Measurements from ENCODE around the gene LENG9. TPM values are rescaled to one million over a fixed set of nuclear protein-coding genes. Genes with fewer than 3 reads are reported as not detected.

Gene LENG9
- total RNA-seq, 2 experiments from 2014 or later, result 4.3 to 5.5 TPM

DNA sequence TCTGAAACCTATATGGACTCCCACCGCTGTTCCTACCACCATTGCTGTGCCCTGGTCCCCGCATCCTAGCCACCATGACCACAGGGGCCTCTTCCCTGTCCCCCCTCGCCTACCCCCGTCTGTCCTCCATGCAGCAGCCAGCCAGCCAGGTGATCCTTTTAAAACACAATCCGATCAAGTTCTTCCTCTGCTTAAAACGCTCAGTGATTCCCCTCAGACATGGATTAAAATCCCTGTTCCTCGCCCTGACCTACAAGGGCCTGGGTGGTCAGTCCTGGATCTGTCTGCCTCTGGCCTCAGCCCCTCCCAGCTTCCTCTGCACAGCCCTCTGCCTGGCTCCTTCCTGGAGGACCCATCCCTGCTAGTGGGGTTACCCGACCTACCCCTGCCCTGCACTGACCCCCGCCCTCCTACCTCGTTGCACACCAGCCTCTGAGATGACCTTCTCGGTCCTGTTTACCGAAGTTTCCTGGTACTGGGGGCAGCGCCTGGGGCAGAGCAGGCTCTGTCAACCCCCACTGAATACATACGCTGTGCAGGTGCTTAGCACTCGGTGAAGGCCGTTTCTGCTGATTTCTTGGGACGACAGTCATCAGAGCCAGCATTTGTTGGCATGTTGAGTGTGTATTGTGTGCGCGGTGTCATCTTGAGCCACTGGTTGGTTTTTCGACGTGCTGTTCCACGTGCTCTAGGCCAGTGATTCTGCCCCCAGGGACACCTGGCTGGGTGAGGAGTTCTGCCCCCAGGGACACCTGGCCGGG, 29.3 kb downstream of the LENG9 start:
- Mint-ChIP-seq H3K9me3 (no peaks in the 10 kb centered on the region), H3K4me1 (ENCODE audit: low read depth) (peaks cover 15% of the 10 kb centered on the region), H3K27me3 (peaks cover 2% of the 10 kb centered on the region), H3K36me3 (ENCODE audit: low read depth) (peaks cover 1% of the 10 kb centered on the region), H3K27ac (no peak overlapping the region), H3K4me3 (no peak overlapping the region)
- ATAC-seq (no peak), DNase-seq (no peak)
- ChIA-PET POLR2A (interaction anchor here (1.2 kb wide), 1 partner anchor 14 kb away, joined by 3 read pairs; no protein-coding TSS in a partner anchor), CTCF (no interaction called here)
- TF ChIP-seq CTCF (IDR thresholded peaks at IDR 0.05), result no peak
- intact Hi-C loops (cut with micrococcal nuclease), result no loop called here

GRCh38 chr19:54433697-54434096, 29.9 kb downstream of the LENG9 start:
- no peak overlapping the region for H3K4me3 Mint-ChIP-seq
- TF ChIP-seq CTCF (IDR thresholded peaks at IDR 0.05), result no peak
- ATAC-seq (no peak), DNase-seq (no peak)
- peaks cover 11% of the 10 kb centered on the region for H3K4me1 Mint-ChIP-seq (ENCODE audit: low read depth)
- POLR2A ChIA-PET, result interaction anchor here (1.2 kb wide), 1 partner anchor 15 kb away, joined by 3 read pairs; no protein-coding TSS in a partner anchor
- CTCF ChIA-PET, result no interaction called here
- no peaks in the 10 kb centered on the region for H3K9me3 Mint-ChIP-seq
- H3K27me3 Mint-ChIP-seq, result peaks cover 3% of the 10 kb centered on the region
- H3K36me3 Mint-ChIP-seq (ENCODE audit: low read depth), result peaks cover 1% of the 10 kb centered on the region
- no peak overlapping the region for H3K27ac Mint-ChIP-seq
- intact Hi-C loops (cut with micrococcal nuclease), result no loop called here

DNA sequence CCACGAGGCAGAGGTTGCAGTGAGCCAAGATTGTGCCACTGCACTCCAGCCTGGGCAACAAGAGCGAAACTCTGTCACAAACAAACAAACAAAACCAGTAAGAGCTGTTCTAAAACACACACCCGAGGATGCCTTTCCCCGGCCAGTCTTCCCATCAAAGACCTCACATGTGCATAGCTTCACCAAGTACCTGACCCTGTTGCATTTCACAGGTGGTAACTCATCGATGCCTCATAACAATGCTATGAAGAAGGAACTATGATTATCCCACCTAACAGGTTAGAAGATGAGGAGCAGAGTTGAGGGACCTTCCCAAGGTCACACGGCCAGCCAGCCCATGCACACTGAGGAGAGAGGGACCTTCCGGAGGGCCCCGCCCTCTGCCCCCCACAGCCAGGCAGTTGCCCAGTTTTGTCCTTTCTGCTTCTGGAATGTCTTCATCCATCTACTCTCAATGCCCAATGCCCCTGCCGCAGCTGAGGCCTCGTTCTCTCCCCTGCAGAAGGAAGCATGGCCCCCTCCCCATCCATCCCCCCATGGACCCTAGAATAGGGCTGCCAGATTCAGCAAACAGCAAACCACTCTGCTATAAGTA, 31.3 kb downstream of the LENG9 start:
- H3K9me3 Mint-ChIP-seq, result no peaks in the 10 kb centered on the region
- ATAC-seq (no peak), DNase-seq (no peak)
- H3K4me3 Mint-ChIP-seq, result no peak overlapping the region
- intact Hi-C loops (cut with micrococcal nuclease), result no loop called here
- no peak overlapping the region for H3K27ac Mint-ChIP-seq
- peaks cover 9% of the 10 kb centered on the region for H3K27me3 Mint-ChIP-seq
- ChIA-PET POLR2A (no interaction called here), CTCF (no interaction called here)
- no peaks in the 10 kb centered on the region for H3K36me3 Mint-ChIP-seq (ENCODE audit: low read depth)
- H3K4me1 Mint-ChIP-seq (ENCODE audit: low read depth), result peaks cover 10% of the 10 kb centered on the region
- TF ChIP-seq CTCF (IDR thresholded peaks at IDR 0.05), result no peak

GRCh38 chr19:54431255-54431838, 32.2 kb downstream of the LENG9 start:
- DNase-seq (no peak), ATAC-seq (no peak)
- no peak for TF ChIP-seq CTCF (IDR thresholded peaks at IDR 0.05)
- ChIA-PET POLR2A (no interaction called here), CTCF (interaction anchor here (1.0 to 1.1 kb wide), 2 partner anchors 8 to 16 kb away, joined by 3 read pairs; partner anchors contain the start of gene TTYH1)
- Mint-ChIP-seq H3K36me3 (ENCODE audit: low read depth) (no peaks in the 10 kb centered on the region), H3K4me1 (ENCODE audit: low read depth) (peaks cover 10% of the 10 kb centered on the region), H3K27me3 (peaks cover 12% of the 10 kb centered on the region), H3K4me3 (no peak overlapping the region), H3K9me3 (no peaks in the 10 kb centered on the region), H3K27ac (no peak overlapping the region)
- intact Hi-C loops (cut with micrococcal nuclease), result no loop called here

Data from activated CD8-positive, alpha-beta T cell treated with anti-CD3 and anti-CD28 coated beads for 36 hours (primary cell).